T47D (cell line): Measurements from ENCODE around the gene SCUBE3.

Experiments
- DNase-seq, 2 experiments: peaks; one replicate each; pipeline versions ENCODE4 v3.0.0 to v3.0.0-alpha.2; 2011 to 2012; ENCODE audit warnings: low read depth in 1 of 2, low spot score in 1 of 2
- JUND ChIP-seq: IDR thresholded peaks from 2 replicates; pipeline ENCODE4 v1.6.1; 2012; ENCODE audit warnings: low read depth
- in situ Hi-C: cut with HindIII; loops from 2 replicates; pipeline ENCODE4 v1.10.0; 2016; ENCODE audit warnings: low sequenced_read_pairs, low pct_unique_long_range_greater_than_20kb

Gene SCUBE3

GRCh38 chr6:35184580-35185301 lies 29.0 kb upstream of the SCUBE3 start:
- TF ChIP-seq JUND: no peak
- no peak for DNase-seq
- in situ Hi-C loops: no loop called here

- DNase-seq: peak in 1 of 2 experiments; percentile 51
- TF ChIP-seq JUND: 0 out of 2 replicates have a peak, but pooled peaks have one; percentile 33
- in situ Hi-C loops: no loop called here
These were observed 28.5 kb upstream of the SCUBE3 start for GRCh38 chr6:35185302-35185681.

GRCh38 chr6:35185971-35186370 lies 27.8 kb upstream of the SCUBE3 start:
- no peak for TF ChIP-seq JUND
- no peak for DNase-seq
- in situ Hi-C loops: no loop called here

- no peak for TF ChIP-seq JUND
- in situ Hi-C loops: no loop called here
- DNase-seq: no peak
These were observed 27.2 kb upstream of the SCUBE3 start for GRCh38 chr6:35186571-35186970.

- in situ Hi-C loops: no loop called here
- no peak for TF ChIP-seq JUND
- DNase-seq: peak in 1 of 2 experiments; percentile 33
These were observed 24.9 kb upstream of the SCUBE3 start for GRCh38 chr6:35188886-35189285.

- in situ Hi-C loops: no loop called here
- DNase-seq: no peak
- TF ChIP-seq JUND: no peak
These were observed 23.4 kb upstream of the SCUBE3 start for GRCh38 chr6:35190306-35190705.

- in situ Hi-C loops: no loop called here
- no peak for DNase-seq
- no peak for TF ChIP-seq JUND
These were observed 21.9 kb upstream of the SCUBE3 start for GRCh38 chr6:35191889-35192288.

- no peak for DNase-seq
- no peak for TF ChIP-seq JUND
- in situ Hi-C loops: no loop called here
These were observed 21.4 kb upstream of the SCUBE3 start for GRCh38 chr6:35192301-35192860.

GRCh38 chr6:35194390-35194789 lies 19.4 kb upstream of the SCUBE3 start:
- no peak for DNase-seq
- no peak for TF ChIP-seq JUND
- in situ Hi-C loops: no loop called here

GRCh38 chr6:35195120-35195780 lies 18.5 kb upstream of the SCUBE3 start:
- no peak for DNase-seq
- in situ Hi-C loops: no loop called here
- no peak for TF ChIP-seq JUND

- no peak for DNase-seq
- in situ Hi-C loops: no loop called here
- TF ChIP-seq JUND: no peak
These were observed 16.6 kb upstream of the SCUBE3 start for GRCh38 chr6:35197196-35197595.

GRCh38 chr6:35199866-35200265 lies 13.9 kb upstream of the SCUBE3 start:
- no peak for TF ChIP-seq JUND
- in situ Hi-C loops: no loop called here
- DNase-seq: no peak

GRCh38 chr6:35202066-35202546 lies 11.7 kb upstream of the SCUBE3 start:
- no peak for TF ChIP-seq JUND
- DNase-seq: no peak
- in situ Hi-C loops: no loop called here
